ENCODE measurements around the gene FNDC3A.
"Not testable (repeated sequence)": the region's sequence is repeated elsewhere in the genome, so short reads cannot be mapped to it uniquely, and the experiment has no call there.

Gene FNDC3A

DNA sequence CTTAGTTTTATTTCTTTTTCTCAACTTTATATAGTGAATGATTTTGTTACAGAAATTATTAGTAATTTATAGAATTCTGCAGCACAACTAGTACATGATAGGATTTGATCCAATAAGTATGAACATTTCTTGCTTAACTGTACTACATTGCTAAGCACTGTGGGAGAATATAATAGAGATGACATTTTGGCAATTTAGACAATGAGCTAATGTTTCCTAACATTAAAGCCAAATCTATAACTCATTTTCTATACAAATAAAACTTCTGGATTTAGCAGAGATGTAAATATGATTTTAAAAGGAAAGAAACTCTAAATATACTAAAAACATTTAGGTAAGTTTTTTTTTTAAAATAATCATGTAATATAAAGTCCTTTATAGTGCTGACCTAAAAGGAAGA, 87.3 kb downstream of the FNDC3A start:
- TF ChIP-seq, protein P1, sequence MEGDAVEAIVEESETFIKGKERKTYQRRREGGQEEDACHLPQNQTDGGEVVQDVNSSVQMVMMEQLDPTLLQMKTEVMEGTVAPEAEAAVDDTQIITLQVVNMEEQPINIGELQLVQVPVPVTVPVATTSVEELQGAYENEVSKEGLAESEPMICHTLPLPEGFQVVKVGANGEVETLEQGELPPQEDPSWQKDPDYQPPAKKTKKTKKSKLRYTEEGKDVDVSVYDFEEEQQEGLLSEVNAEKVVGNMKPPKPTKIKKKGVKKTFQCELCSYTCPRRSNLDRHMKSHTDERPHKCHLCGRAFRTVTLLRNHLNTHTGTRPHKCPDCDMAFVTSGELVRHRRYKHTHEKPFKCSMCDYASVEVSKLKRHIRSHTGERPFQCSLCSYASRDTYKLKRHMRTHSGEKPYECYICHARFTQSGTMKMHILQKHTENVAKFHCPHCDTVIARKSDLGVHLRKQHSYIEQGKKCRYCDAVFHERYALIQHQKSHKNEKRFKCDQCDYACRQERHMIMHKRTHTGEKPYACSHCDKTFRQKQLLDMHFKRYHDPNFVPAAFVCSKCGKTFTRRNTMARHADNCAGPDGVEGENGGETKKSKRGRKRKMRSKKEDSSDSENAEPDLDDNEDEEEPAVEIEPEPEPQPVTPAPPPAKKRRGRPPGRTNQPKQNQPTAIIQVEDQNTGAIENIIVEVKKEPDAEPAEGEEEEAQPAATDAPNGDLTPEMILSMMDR (IDR thresholded peaks at IDR 0.05) = no peak
- Histone ChIP-seq H3K27me3 (no peaks in the 10 kb centered on the region), H3K36me3 (peaks cover 6% of the 10 kb centered on the region), H3K4me1 (ENCODE audit: control insufficient read depth in 1 of 2, insufficient read depth in 1 of 2, low read depth in 1 of 2, low read length in 1 of 2) (peaks cover 7 to 8% of the 10 kb centered on the region in 2 experiments), H3K4me3 (ENCODE audit: low read depth in 1 of 2, low read length in 1 of 2) (no peak overlapping the region), H3K9me3 (no peaks in the 10 kb centered on the region), H3K27ac (no peak overlapping the region)

DNA sequence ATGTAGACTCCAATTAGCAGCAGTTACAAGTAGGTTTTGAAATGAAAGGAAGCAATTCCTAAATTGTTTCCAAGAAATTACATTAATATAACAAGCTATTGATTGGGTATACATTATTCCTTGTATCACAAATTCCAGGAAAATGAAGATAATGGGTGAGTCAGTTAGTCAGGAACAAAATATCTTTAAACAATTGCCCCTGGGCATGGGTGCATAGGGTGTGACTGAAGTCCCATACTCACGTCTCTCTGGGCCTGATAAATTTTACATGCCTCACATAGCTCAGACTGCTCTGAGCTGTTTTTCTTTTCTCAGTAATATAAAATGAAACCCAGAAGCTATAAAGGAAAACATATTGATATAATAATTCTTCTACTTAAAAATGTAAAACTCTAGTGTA, 87.8 kb downstream of the FNDC3A start:
- Histone ChIP-seq H3K4me1 (ENCODE audit: control insufficient read depth in 1 of 2, insufficient read depth in 1 of 2, low read depth in 1 of 2, low read length in 1 of 2) (peaks cover 7 to 8% of the 10 kb centered on the region in 2 experiments), H3K27me3 (no peaks in the 10 kb centered on the region), H3K4me3 (ENCODE audit: low read depth in 1 of 2, low read length in 1 of 2) (no peak overlapping the region), H3K9me3 (no peaks in the 10 kb centered on the region), H3K27ac (no peak overlapping the region), H3K36me3 (peaks cover 6% of the 10 kb centered on the region)
- TF ChIP-seq, protein P1 (IDR thresholded peaks at IDR 0.05) = no peak

DNA sequence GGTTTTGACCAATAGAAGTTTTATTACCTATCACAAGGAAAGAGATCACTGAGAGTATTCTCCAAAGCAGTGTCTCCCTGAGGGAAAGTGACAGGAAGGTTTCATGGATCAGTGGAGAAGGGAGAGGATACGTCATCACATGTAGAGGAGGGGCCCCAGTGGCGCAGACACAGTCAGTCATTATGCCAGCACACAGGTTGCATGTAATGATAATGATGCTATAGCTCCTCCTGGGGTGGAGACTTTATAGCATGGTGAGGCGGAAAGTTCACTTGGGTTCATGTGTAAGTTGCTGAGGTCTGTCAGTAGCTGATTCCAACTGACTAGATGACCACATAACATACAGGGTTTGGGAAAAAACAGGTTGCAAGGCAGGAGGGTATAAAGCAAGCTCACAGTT, 88.8 kb downstream of the FNDC3A start:
- H3K27me3 ChIP-seq = no peaks in the 10 kb centered on the region
- H3K4me3 ChIP-seq (ENCODE audit: low read depth in 1 of 2, low read length in 1 of 2) = no peak overlapping the region
- H3K27ac ChIP-seq = no peak overlapping the region
- no peaks in the 10 kb centered on the region for H3K9me3 ChIP-seq
- TF ChIP-seq, protein P1 (IDR thresholded peaks at IDR 0.05) = no peak
- peaks cover 7 to 8% of the 10 kb centered on the region in 2 experiments for H3K4me1 ChIP-seq (ENCODE audit: control insufficient read depth in 1 of 2, insufficient read depth in 1 of 2, low read depth in 1 of 2, low read length in 1 of 2)
- H3K36me3 ChIP-seq = peaks cover 6% of the 10 kb centered on the region

DNA sequence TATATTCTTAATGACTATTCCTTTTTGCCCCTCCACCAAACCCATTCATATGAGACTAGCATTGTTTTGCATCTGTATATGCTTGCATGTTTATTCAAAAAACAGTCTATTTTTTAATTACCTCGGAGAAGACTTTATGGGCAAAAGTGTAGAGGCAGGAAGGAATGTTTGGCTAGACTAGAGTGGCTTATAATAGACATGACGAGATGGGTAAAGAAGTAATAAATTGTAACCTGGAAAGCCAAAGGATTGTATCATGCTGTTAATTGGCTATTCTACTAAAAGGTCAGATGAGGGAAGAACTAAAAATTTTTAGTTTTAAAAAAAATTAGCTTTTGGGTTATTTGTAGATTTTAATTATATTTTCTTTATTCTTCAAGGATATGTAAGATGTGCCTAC, 91.1 kb downstream of the FNDC3A start:
- TF ChIP-seq, protein P1 (IDR thresholded peaks at IDR 0.05) = no peak
- no peaks in the 10 kb centered on the region for H3K27me3 ChIP-seq

DNA sequence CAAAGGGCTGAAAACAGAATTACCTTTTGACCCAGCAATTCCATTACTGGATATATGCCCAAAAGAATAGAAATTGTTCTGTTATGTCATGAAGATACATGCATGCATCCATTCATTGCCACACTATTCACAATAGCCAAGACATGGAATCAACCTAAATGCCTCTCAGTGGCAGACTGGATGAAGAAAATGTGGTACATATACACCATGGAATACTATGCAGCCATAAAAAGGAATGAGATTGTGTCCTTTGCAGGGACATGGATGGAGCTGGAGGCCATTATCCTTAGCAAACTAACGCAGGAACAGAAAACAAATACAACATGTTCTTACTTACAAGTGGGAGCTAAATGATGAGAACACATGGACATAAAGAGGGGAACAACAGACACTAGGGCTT, 92.8 kb downstream of the FNDC3A start:
- H3K36me3 ChIP-seq; H3K27ac ChIP-seq; H3K4me1 ChIP-seq (ENCODE audit: control insufficient read depth in 1 of 2, insufficient read depth in 1 of 2, low read depth in 1 of 2, low read length in 1 of 2); H3K9me3 ChIP-seq; H3K27me3 ChIP-seq; H3K4me3 ChIP-seq (ENCODE audit: low read depth in 1 of 2, low read length in 1 of 2): not testable (repeated sequence)

More for the DNA sequence above, 91.1 kb downstream of the FNDC3A start:
- Histone ChIP-seq H3K9me3 (no peaks in the 10 kb centered on the region), H3K27ac (no peak overlapping the region), H3K4me1 (ENCODE audit: control insufficient read depth in 1 of 2, insufficient read depth in 1 of 2, low read depth in 1 of 2, low read length in 1 of 2) (peaks cover 7% of the 10 kb centered on the region in 2 experiments), H3K4me3 (ENCODE audit: low read depth in 1 of 2, low read length in 1 of 2) (no peak overlapping the region), H3K36me3 (peaks cover 6% of the 10 kb centered on the region)

DNA sequence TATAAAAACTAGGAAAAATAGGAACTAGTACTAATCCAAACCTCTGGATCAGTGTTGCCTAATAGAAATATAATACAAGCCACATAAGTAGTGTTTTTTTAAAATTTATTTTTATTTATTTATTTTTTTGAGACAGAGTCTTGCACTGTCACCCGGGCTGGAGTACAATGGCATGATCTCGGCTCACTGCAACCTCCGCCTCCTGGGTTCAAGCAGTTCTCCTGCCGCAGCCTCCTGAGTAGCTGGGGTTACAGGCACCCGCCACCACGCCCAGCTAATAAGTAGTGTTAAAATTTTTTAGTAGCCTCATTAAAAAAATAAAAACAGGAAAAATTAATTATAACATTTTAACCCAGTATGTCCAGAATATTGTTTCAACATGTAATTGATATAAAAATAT, 94.3 kb downstream of the FNDC3A start:
- H3K27ac ChIP-seq; H3K36me3 ChIP-seq; H3K4me3 ChIP-seq (ENCODE audit: low read depth in 1 of 2, low read length in 1 of 2); H3K27me3 ChIP-seq; H3K4me1 ChIP-seq (ENCODE audit: control insufficient read depth in 1 of 2, insufficient read depth in 1 of 2, low read depth in 1 of 2, low read length in 1 of 2); H3K9me3 ChIP-seq: not testable (repeated sequence)

DNA sequence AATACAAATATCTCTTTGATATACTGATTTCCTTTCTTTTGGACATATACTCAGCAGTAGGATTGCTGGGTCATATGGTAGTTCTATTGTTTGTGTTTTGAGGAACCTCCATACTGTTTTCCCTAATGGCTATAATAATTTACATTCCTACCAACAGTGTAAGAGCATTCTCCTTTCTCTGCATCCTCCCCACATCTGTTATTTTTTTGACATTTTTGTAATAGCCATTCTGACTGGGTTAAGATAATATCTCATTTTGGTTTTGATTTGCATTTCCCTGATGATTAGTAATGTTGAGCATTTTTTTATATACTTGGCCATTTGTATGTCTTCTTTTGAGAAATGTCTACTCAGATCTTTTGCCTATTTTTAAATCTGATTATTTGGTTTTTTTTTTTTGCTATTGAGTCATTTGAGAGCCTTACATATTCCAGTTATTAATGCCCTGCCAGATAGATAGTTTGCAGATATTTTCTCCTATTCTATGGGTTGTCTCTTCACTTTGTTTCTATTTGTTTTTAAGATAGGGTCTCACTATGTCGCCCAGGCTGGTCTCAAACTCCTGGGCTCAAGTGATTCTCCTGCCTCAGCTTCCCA, 95.7 kb downstream of the FNDC3A start:
- Histone ChIP-seq H3K9me3 (no peaks in the 10 kb centered on the region), H3K36me3 (peaks cover 8% of the 10 kb centered on the region), H3K27me3 (no peaks in the 10 kb centered on the region), H3K4me1 (ENCODE audit: control insufficient read depth in 1 of 2, insufficient read depth in 1 of 2, low read depth in 1 of 2, low read length in 1 of 2) (no peaks in the 10 kb centered on the region), H3K4me3 (ENCODE audit: low read depth in 1 of 2, low read length in 1 of 2) (no peak overlapping the region), H3K27ac (no peak overlapping the region)
- TF ChIP-seq, protein P1 (IDR thresholded peaks at IDR 0.05) = no peak

All from neutrophil (primary cell).